Ovary (tissue), 3 donors: ENCODE data around the gene CNOT3.

Source experiments
- CTCF ChIP-seq, 3 donors: fragments of 450-650 bp in 2 of 3; fragments of 200-600 bp in 1 of 3; IDR thresholded peaks; one replicate each; pipeline versions ENCODE4 v1.5.1 to v1.8.0; 2016 to 2022; ENCODE audit warnings: antibody characterized with exemption in 3 of 3, mild to moderate bottlenecking in 1 of 3
- EP300 ChIP-seq: sonication (generic); formaldehyde crosslinking; IDR thresholded peaks from one replicate; pipeline ENCODE4 v1.6.1; 2017; ENCODE audit warnings: antibody characterized with exemption
- donor health status: DM: no; HTN: no; CAD: no.

- TF ChIP-seq CTCF (IDR thresholded peaks at IDR 0.05) (no peak), EP300 (no peak)
Observed at GRCh38 chr19:54191811-54192453, 54.4 kb downstream of the CNOT3 start.
